Measurements from ENCODE around the gene CALM3. TPM values are rescaled to one million over a fixed set of nuclear protein-coding genes. Genes with fewer than 3 reads are reported as not detected.

Gene CALM3
- total and polyA plus RNA-seq, 2 of the 4 experiments (the other 2 are of a cell fraction) = 91.6 to 501 TPM

DNA sequence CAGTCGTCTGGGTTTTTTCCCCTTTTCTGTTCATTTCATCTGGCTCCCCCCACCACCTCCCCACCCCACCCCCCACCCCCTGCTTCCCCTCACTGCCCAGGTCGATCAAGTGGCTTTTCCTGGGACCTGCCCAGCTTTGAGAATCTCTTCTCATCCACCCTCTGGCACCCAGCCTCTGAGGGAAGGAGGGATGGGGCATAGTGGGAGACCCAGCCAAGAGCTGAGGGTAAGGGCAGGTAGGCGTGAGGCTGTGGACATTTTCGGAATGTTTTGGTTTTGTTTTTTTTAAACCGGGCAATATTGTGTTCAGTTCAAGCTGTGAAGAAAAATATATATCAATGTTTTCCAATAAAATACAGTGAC is 9.3 kb downstream of the CALM3 start:
- H3K4ac ChIP-seq (ENCODE audit: low read depth, low read length) = no peak overlapping the region
- no peak overlapping the region for H3K18ac ChIP-seq (ENCODE audit: low read depth, low read length)
- no peak overlapping the region for H2BK5ac ChIP-seq (ENCODE audit: low read depth, low read length, poor library complexity, severe bottlenecking)
- in situ Hi-C loops (cut with MboI; ENCODE audit: low sequenced_read_pairs) = loop anchor here (5.0 kb wide), 1 partner anchor 52 kb away; the partner anchor contains the start of gene DACT3
- CTCF ChIA-PET = interaction anchor here (0.5 to 1.6 kb wide), 2 partner anchors 10 to 51 kb away, joined by 3 to 5 read pairs; partner anchors contain the start of gene DACT3
- BruUV-seq (replicated peaks) = no TSS peak
- H2BK20ac ChIP-seq (ENCODE audit: low read depth, low read length) = no peak overlapping the region
- no peak overlapping the region for H2BK120ac ChIP-seq (ENCODE audit: low read depth, low read length)
- H2AFZ ChIP-seq (replicated peaks; ENCODE audit: low read length, poor library complexity) = no peak overlapping the region
- H3K9me1 ChIP-seq (ENCODE audit: insufficient read depth, low read length) = no peaks in the 10 kb centered on the region
- peaks cover 34% of the 10 kb centered on the region for H4K20me1 ChIP-seq (ENCODE audit: insufficient read depth, low read length)
- no peak overlapping the region for H3K23ac ChIP-seq (ENCODE audit: low read depth, low read length)
- WGBS, 2 experiments (ENCODE audit: extremely low coverage in 2 of 2, insufficient read length in 1 of 2) = no CpG with 5 or more reads among the region's 5 CpGs
- no peak overlapping the region for H2BK15ac ChIP-seq (ENCODE audit: low read depth, low read length)
- peaks cover 55% of the 10 kb centered on the region for H3K36me3 ChIP-seq (ENCODE audit: control insufficient read depth, insufficient read depth, low read length)
- no peak overlapping the region for H2AK9ac ChIP-seq (replicated peaks; ENCODE audit: low read depth, low read length, poor library complexity)
- TF ChIP-seq, protein P1, sequence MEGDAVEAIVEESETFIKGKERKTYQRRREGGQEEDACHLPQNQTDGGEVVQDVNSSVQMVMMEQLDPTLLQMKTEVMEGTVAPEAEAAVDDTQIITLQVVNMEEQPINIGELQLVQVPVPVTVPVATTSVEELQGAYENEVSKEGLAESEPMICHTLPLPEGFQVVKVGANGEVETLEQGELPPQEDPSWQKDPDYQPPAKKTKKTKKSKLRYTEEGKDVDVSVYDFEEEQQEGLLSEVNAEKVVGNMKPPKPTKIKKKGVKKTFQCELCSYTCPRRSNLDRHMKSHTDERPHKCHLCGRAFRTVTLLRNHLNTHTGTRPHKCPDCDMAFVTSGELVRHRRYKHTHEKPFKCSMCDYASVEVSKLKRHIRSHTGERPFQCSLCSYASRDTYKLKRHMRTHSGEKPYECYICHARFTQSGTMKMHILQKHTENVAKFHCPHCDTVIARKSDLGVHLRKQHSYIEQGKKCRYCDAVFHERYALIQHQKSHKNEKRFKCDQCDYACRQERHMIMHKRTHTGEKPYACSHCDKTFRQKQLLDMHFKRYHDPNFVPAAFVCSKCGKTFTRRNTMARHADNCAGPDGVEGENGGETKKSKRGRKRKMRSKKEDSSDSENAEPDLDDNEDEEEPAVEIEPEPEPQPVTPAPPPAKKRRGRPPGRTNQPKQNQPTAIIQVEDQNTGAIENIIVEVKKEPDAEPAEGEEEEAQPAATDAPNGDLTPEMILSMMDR (conservative IDR thresholded peaks at IDR 0.05; ENCODE audit: low read depth, low read length) = no peak
- TF ChIP-seq FOS (IDR thresholded peaks at IDR 0.05; ENCODE audit: low read depth, low read length) (no peak), MAZ (IDR thresholded peaks at IDR 0.05; ENCODE audit: borderline replicate concordance, low read depth, low read length) (no peak), RAD21 (IDR thresholded peaks at IDR 0.05; ENCODE audit: low read length) (no peak), MAFK (IDR thresholded peaks at IDR 0.05; ENCODE audit: low read depth, low read length) (no peak), POLR2A (IDR thresholded peaks at IDR 0.05; ENCODE audit: low read depth, low read length) (no peak), MXI1 (IDR thresholded peaks at IDR 0.05; ENCODE audit: borderline replicate concordance, low read depth, low read length) (no peak), RFX5 (IDR thresholded peaks at IDR 0.05; ENCODE audit: low read depth, low read length) (no peak), SMC3 (IDR thresholded peaks at IDR 0.05; ENCODE audit: low read depth, low read length) (no peak), BHLHE40 (IDR thresholded peaks at IDR 0.05; ENCODE audit: low read depth, low read length) (no peak), CHD1 (IDR thresholded peaks at IDR 0.05; ENCODE audit: low read depth, low read length) (no peak)
- H3K4me3 ChIP-seq (ENCODE audit: insufficient read depth, low read depth, low read length) = no peak overlapping the region
- H3K79me1 ChIP-seq (ENCODE audit: low read depth in 1 of 2, low read length in 2 of 2) = peaks cover 3 to 41% of the 10 kb centered on the region in 2 experiments; a peak in 3 of 4 replicates
- H3K4me2 ChIP-seq (ENCODE audit: low read depth, low read length) = no peak overlapping the region
- dilution Hi-C loops (cut with HindIII; ENCODE audit: low sequenced_read_pairs, unreplicated experiment) = no loop called here
- no peak overlapping the region for H2AK5ac ChIP-seq (ENCODE audit: low read depth, low read length)
- no peak overlapping the region for H4K5ac ChIP-seq (ENCODE audit: low read depth, low read length)
- H3K4me1 ChIP-seq (ENCODE audit: control insufficient read depth, insufficient read depth, low read length) = no peaks in the 10 kb centered on the region
- H4K8ac ChIP-seq (ENCODE audit: low read depth in 2 of 2, low read length in 2 of 2) = no peak overlapping the region
- ATAC-seq (ENCODE audit: low read depth) = no peak
- H3K9ac ChIP-seq (ENCODE audit: low read depth, low read length) = no peak overlapping the region
- no peak overlapping the region for H3K56ac ChIP-seq (ENCODE audit: extremely low read depth, insufficient read depth, low read length)
- POLR2A ChIA-PET (ENCODE audit: unreplicated experiment) = no interaction called here
- no peak overlapping the region for H4K91ac ChIP-seq (ENCODE audit: insufficient read depth, low read depth, low read length)
- intact Hi-C loops (cut with micrococcal nuclease) = loop anchor here (10.0 kb wide), 1 partner anchor 134 kb away; the partner anchor contains the start of genes FKRP and STRN4
- no peak overlapping the region for H3K27ac ChIP-seq (ENCODE audit: insufficient read depth, low read length)
- H3K9me3 ChIP-seq (ENCODE audit: control insufficient read depth, insufficient read depth, low read length) = no peaks in the 10 kb centered on the region
- DNase-seq = no peak
- no peaks in the 10 kb centered on the region for H3K27me3 ChIP-seq (ENCODE audit: control insufficient read depth, insufficient read depth, low read length)
- no peak overlapping the region for H3K14ac ChIP-seq (replicated peaks; ENCODE audit: low read depth, low read length)

All from IMR-90 (cell line).